Measurements from ENCODE around the gene MAP3K19.
A peak's percentile ranks its signal among the peaks of the same experiment; 100 is the strongest.

DNA sequence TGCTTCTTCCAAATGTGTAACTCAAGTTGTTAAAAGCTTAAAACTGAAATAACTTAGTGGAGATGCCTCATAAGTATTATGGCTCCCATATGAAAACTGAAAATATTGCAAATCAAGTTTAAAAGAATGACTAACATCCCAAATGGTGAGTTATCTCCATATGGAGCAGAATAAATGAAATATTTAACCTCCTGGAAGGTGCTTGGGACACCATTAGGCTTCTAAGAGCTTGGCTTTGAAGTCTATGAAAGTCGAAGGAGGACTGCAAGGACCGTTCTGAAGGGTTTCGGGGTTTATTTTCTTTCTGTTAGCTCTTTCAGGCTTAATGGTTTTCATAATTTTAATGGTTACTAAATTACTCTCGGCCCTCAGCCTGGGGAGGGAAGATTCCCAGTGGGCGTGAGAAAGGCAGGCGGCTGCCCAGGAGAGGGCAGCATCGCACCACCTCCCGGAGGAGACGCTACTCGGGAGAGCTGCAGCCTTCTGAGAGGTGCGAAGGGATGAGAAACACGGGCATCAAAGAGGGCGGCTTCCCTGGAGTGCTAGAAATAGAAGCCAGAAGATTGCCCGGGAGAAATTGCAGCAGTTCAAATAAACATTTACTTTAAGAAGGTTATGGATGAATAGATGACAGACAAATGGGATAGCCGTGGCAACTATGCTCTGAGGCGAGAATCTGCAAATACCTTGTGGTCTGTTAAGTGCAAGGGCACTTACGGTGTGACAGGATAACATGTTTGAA lies 43.1 kb downstream of the MAP3K19 start:
- TF ChIP-seq, protein P1, sequence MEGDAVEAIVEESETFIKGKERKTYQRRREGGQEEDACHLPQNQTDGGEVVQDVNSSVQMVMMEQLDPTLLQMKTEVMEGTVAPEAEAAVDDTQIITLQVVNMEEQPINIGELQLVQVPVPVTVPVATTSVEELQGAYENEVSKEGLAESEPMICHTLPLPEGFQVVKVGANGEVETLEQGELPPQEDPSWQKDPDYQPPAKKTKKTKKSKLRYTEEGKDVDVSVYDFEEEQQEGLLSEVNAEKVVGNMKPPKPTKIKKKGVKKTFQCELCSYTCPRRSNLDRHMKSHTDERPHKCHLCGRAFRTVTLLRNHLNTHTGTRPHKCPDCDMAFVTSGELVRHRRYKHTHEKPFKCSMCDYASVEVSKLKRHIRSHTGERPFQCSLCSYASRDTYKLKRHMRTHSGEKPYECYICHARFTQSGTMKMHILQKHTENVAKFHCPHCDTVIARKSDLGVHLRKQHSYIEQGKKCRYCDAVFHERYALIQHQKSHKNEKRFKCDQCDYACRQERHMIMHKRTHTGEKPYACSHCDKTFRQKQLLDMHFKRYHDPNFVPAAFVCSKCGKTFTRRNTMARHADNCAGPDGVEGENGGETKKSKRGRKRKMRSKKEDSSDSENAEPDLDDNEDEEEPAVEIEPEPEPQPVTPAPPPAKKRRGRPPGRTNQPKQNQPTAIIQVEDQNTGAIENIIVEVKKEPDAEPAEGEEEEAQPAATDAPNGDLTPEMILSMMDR (IDR thresholded peaks at IDR 0.05): peak; percentile 86 to 97 (median 90)
- TF ChIP-seq POLR2A (IDR thresholded peaks at IDR 0.05): no peak
